ENCODE results near the gene OSTN.

OSTN gene

DNA sequence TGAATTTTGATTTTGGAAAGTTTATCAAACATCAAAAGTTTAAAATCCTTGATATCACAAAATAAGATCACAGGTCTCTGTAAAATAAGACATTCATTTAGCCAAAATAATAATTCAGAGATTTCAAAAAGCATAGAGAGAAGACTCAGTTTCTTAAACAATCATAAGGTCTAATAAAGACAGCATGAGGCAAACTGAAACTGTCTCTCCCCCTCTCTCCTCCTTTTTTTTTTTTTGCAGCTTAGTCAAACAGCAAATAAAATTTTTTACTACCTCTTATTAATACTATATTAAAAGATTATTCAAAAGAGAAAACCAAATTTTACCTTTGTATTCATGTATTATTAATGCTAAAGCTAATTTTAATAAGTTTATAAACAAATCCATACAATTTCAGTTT lies 57.4 kb downstream of the OSTN start:
- H3K27ac ChIP-seq: no peak overlapping the region
- no peak for TF ChIP-seq ZFX (IDR thresholded peaks at IDR 0.05; ENCODE audit: borderline replicate concordance)
- TF ChIP-seq, protein P1, sequence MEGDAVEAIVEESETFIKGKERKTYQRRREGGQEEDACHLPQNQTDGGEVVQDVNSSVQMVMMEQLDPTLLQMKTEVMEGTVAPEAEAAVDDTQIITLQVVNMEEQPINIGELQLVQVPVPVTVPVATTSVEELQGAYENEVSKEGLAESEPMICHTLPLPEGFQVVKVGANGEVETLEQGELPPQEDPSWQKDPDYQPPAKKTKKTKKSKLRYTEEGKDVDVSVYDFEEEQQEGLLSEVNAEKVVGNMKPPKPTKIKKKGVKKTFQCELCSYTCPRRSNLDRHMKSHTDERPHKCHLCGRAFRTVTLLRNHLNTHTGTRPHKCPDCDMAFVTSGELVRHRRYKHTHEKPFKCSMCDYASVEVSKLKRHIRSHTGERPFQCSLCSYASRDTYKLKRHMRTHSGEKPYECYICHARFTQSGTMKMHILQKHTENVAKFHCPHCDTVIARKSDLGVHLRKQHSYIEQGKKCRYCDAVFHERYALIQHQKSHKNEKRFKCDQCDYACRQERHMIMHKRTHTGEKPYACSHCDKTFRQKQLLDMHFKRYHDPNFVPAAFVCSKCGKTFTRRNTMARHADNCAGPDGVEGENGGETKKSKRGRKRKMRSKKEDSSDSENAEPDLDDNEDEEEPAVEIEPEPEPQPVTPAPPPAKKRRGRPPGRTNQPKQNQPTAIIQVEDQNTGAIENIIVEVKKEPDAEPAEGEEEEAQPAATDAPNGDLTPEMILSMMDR (IDR thresholded peaks at IDR 0.05): no peak

DNA sequence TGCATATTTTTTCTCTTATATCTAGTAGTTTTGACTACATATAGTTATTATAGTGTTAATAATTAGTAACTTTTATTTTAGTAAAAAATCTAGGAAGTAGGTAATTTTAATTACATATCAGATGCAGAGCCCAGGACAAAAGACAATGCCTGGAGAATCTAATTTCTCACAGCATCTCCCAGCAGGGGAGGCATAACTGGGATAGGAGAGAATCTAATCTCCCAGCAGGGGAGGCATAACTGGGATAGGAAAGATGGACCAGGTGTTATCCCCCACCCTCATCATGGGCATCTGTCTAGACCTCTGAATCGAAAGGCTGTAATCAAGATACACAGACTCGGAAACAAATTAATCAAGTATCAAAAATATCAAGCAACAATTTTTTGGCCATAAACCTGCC lies 58.2 kb downstream of the OSTN start:
- TF ChIP-seq, protein P1 (IDR thresholded peaks at IDR 0.05): no peak
- TF ChIP-seq ZFX (IDR thresholded peaks at IDR 0.05; ENCODE audit: borderline replicate concordance): no peak
- no peak overlapping the region for H3K27ac ChIP-seq

- no peak for TF ChIP-seq ZFX (IDR thresholded peaks at IDR 0.05; ENCODE audit: borderline replicate concordance)
- TF ChIP-seq, protein P1 (IDR thresholded peaks at IDR 0.05): no peak
- no peak overlapping the region for H3K27ac ChIP-seq
These were observed 60.4 kb downstream of the OSTN start for GRCh38 chr3:191259486-191259885.

GRCh38 chr3:191260431-191261303 lies 61.6 kb downstream of the OSTN start:
- H3K27ac ChIP-seq: no peak overlapping the region
- no peak for TF ChIP-seq ZFX (IDR thresholded peaks at IDR 0.05; ENCODE audit: borderline replicate concordance)
- TF ChIP-seq, protein P1 (IDR thresholded peaks at IDR 0.05): no peak

DNA sequence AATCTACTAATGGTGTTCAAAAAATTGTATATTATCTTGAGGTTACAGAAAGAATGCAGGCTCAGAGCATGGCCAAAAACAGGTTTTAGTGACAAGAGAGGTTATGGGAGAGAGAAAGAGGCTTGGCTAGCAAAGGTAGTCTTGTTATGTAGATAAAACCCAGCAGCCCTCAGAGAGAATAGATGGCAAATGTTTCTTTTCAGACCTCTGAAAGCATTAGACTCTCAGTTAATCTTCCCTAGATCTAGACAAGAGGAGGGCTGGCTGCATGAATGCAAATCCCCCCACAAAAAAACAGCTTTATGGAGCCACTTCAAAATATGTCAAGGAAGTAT lies 62.2 kb downstream of the OSTN start:
- no peak overlapping the region for H3K27ac ChIP-seq
- no peak for TF ChIP-seq ZFX (IDR thresholded peaks at IDR 0.05; ENCODE audit: borderline replicate concordance)
- TF ChIP-seq, protein P1 (IDR thresholded peaks at IDR 0.05): no peak

- no peak overlapping the region for H3K27ac ChIP-seq
- TF ChIP-seq, protein P1 (IDR thresholded peaks at IDR 0.05): no peak
- TF ChIP-seq ZFX (IDR thresholded peaks at IDR 0.05; ENCODE audit: borderline replicate concordance): no peak
These were observed 63.6 kb downstream of the OSTN start for GRCh38 chr3:191262650-191263049.

- no peak overlapping the region for H3K27ac ChIP-seq
- TF ChIP-seq, protein P1 (IDR thresholded peaks at IDR 0.05): no peak
These were observed 64.3 kb downstream of the OSTN start for GRCh38 chr3:191263365-191263764.
